GM23338 (cell line): ENCODE measurements around the gene OR12D3. TPM values are rescaled to one million over a fixed set of nuclear protein-coding genes. Genes with fewer than 3 reads are reported as not detected.

ENCODE experiments used
- ATAC-seq: fragments of 200-7000 bp; cut with Tn5 transposase; 3 replicates; pipeline ENCODE4 v1.9.1; 2020
- DNase-seq: peaks from one replicate; pipeline ENCODE4 v3.0.0-alpha.2; 2015; ENCODE audit warnings: low spot score
- H2AFZ ChIP-seq: fragments of 200-600 bp; sonication (generic); 2 replicates; pipeline ENCODE4 v1.8.0; 2016; ENCODE audit warnings: antibody characterized with exemption, mild to moderate bottlenecking, moderate library complexity
- H3F3A ChIP-seq: fragments of 200-600 bp; sonication (generic); replicated peaks from 2 replicates; pipeline ENCODE4 v1.8.0; 2017; ENCODE audit warnings: antibody characterized with exemption, mixed run types, low read depth
- H3K27ac ChIP-seq: fragments of 200-600 bp; sonication (generic); 2 replicates; pipeline ENCODE4 v1.6.1; 2016; ENCODE audit warnings: low read depth
- H3K27me3 ChIP-seq: fragments of 200-600 bp; sonication (generic); 2 replicates; pipeline ENCODE4 v1.8.0; 2016; ENCODE audit warnings: mild to moderate bottlenecking, mixed run types, moderate library complexity; ENCODE audit not compliant: insufficient read depth
- H3K36me3 ChIP-seq: fragments of 200-600 bp; sonication (generic); 2 replicates; pipeline ENCODE4 v1.8.0; 2016; ENCODE audit warnings: mild to moderate bottlenecking; ENCODE audit not compliant: insufficient read depth
- H3K4me1 ChIP-seq: fragments of 200-600 bp; sonication (generic); 2 replicates; pipeline ENCODE4 v1.8.0; 2016; ENCODE audit warnings: mild to moderate bottlenecking, moderate library complexity; ENCODE audit not compliant: insufficient read depth
- H3K4me2 ChIP-seq: fragments of 200-600 bp; sonication (generic); 2 replicates; pipeline ENCODE4 v1.7.1; 2017; ENCODE audit warnings: mixed run types
- H3K4me3 ChIP-seq: fragments of 200-600 bp; sonication (generic); 2 replicates; pipeline ENCODE4 v1.6.1; 2016; ENCODE audit warnings: mixed run types
- H3K79me2 ChIP-seq: fragments of 200-600 bp; sonication (generic); replicated peaks from 2 replicates; pipeline ENCODE4 v1.8.0; 2017; ENCODE audit warnings: mild to moderate bottlenecking; ENCODE audit not compliant: insufficient read depth
- H3K9me2 ChIP-seq: fragments of 200-600 bp; sonication (generic); 2 replicates; pipeline ENCODE4 v1.8.0; 2017; ENCODE audit not compliant: insufficient read depth
- H4K20me1 ChIP-seq: fragments of 200-600 bp; sonication (generic); replicated peaks from 2 replicates; pipeline ENCODE4 v1.8.0; 2017; ENCODE audit warnings: mild to moderate bottlenecking; ENCODE audit not compliant: insufficient read depth
- H3K27ac Mint-ChIP-seq: 2 replicates; pipeline ENCODE4 v1.8.0; 2020; ENCODE audit warnings: inconsistent platforms, mild to moderate bottlenecking, moderate library complexity, mixed read lengths
- H3K27me3 Mint-ChIP-seq: 3 replicates; pipeline ENCODE4 v1.8.0; 2022; ENCODE audit warnings: low read depth, mild to moderate bottlenecking, moderate library complexity, mixed read lengths, inconsistent platforms; ENCODE audit not compliant: insufficient read depth, poor library complexity
- H3K36me3 Mint-ChIP-seq: 3 replicates; pipeline ENCODE4 v1.8.0; 2021; ENCODE audit warnings: low read depth, mild to moderate bottlenecking, inconsistent platforms, moderate library complexity, mixed read lengths
- H3K4me1 Mint-ChIP-seq: 3 replicates; pipeline ENCODE4 v1.8.0; 2020; ENCODE audit warnings: mild to moderate bottlenecking, inconsistent platforms, mixed read lengths
- H3K4me3 Mint-ChIP-seq: 3 replicates; pipeline ENCODE4 v1.8.0; 2021; ENCODE audit warnings: moderate library complexity, mild to moderate bottlenecking, inconsistent platforms, mixed read lengths
- H3K9me3 Mint-ChIP-seq: 3 replicates; pipeline ENCODE4 v1.8.0; 2020; ENCODE audit warnings: moderate library complexity, mild to moderate bottlenecking, inconsistent platforms, mixed read lengths
- CREB1 ChIP-seq: fragments of 250-450 bp; sonication (Bioruptor Pico); IDR thresholded peaks from 2 replicates; pipeline ENCODE4 v1.5.0; 2020; ENCODE audit warnings: low read depth, mild to moderate bottlenecking, moderate library complexity
- CTCF ChIP-seq, 2 experiments: fragments of 200-600 bp in 1 of 2; sonication (generic) in 1 of 2; conservative IDR thresholded peaks; 2 replicates each; pipeline versions ENCODE4 v1.5.1 to v1.6.1; 2016 to 2017; ENCODE audit warnings: antibody characterized with exemption in 2 of 2, low read depth in 2 of 2, mild to moderate bottlenecking in 2 of 2, moderate library complexity in 1 of 2
- ETS1 ChIP-seq: IDR thresholded peaks from 2 replicates; pipeline ENCODE4 v1.6.1; 2016; ENCODE audit warnings: antibody characterized with exemption
- EZH2 ChIP-seq: fragments of 200-600 bp; sonication (generic); IDR thresholded peaks from one replicate; pipeline ENCODE4 v1.8.0; 2017; ENCODE audit warnings: antibody characterized with exemption, mild to moderate bottlenecking, low read depth; ENCODE audit not compliant: unreplicated experiment
- EZH2phosphoT487 ChIP-seq: fragments of 200-600 bp; sonication (generic); IDR thresholded peaks from one replicate; pipeline ENCODE4 v1.8.1; 2018; ENCODE audit warnings: antibody characterized with exemption; ENCODE audit not compliant: unreplicated experiment
- JUNB ChIP-seq: IDR thresholded peaks from one replicate; pipeline ENCODE4 v1.6.1; 2016; ENCODE audit warnings: antibody characterized with exemption; ENCODE audit not compliant: unreplicated experiment
- NANOG ChIP-seq: IDR thresholded peaks from 2 replicates; pipeline ENCODE4 v1.6.1; 2016; ENCODE audit warnings: antibody characterized with exemption, borderline replicate concordance
- POLR2AphosphoS5 ChIP-seq: IDR thresholded peaks from 2 replicates; pipeline ENCODE4 v1.6.1; 2016; ENCODE audit warnings: antibody characterized with exemption, low read depth
- REST ChIP-seq: IDR thresholded peaks from one replicate; pipeline ENCODE4 v1.6.1; 2018; ENCODE audit warnings: antibody characterized with exemption; ENCODE audit not compliant: unreplicated experiment
- STAT1 ChIP-seq: IDR thresholded peaks from one replicate; pipeline ENCODE4 v1.6.1; 2016; ENCODE audit warnings: antibody characterized with exemption; ENCODE audit not compliant: unreplicated experiment
- ZNF114 ChIP-seq: fragments of 250-450 bp; sonication (Bioruptor Pico); IDR thresholded peaks from 2 replicates; pipeline ENCODE4 v1.5.0; 2020; ENCODE audit warnings: mild to moderate bottlenecking, moderate library complexity
- ZNF331 ChIP-seq: fragments of 250-450 bp; sonication (Bioruptor Pico); IDR thresholded peaks from 2 replicates; pipeline ENCODE4 v1.5.0; 2020; ENCODE audit warnings: low read depth, mild to moderate bottlenecking, moderate library complexity
- ZNF462 ChIP-seq: fragments of 250-450 bp; sonication (Bioruptor Pico); IDR thresholded peaks from 2 replicates; pipeline ENCODE4 v1.5.0; 2020; ENCODE audit warnings: mild to moderate bottlenecking, moderate library complexity
- polyA plus RNA-seq: library from polyadenylated mRNA; unstranded; fragments of >200 nt; fragmentation: Nextera tagmentation; extraction: Ambion mirVana; gene quantifications from 2 replicates; pipeline ENCODE4 v1.2.1, GENCODE V29; 2016
- total RNA-seq: library from RNA; depleted of rRNA; stranded (reverse); fragments of >200 nt; shearing (Covaris generic); gene quantifications from 2 replicates; pipeline ENCODE4 v1.2.3, GENCODE V29; 2014

The OR12D3 gene
- total and polyA plus RNA-seq, 2 experiments from 2014 or later, result not detected

GRCh38 chr6:29419516-29419915 is 44.4 kb upstream of the OR12D3 start:
- Histone ChIP-seq H2AFZ (no peak overlapping the region), H3K4me3 (no peak overlapping the region), H3F3A (no peaks in the 10 kb centered on the region), H3K27ac (no peak overlapping the region), H3K79me2 (no peaks in the 10 kb centered on the region), H3K36me3 (no peaks in the 10 kb centered on the region), H3K4me2 (no peak overlapping the region), H3K4me1 (peaks cover 3% of the 10 kb centered on the region; the same call in 1 of the 2 replicates), H3K27me3 (no peaks in the 10 kb centered on the region), H3K9me2 (no peaks in the 10 kb centered on the region), H4K20me1 (no peaks in the 10 kb centered on the region)
- DNase-seq (no peak), ATAC-seq (no peak)
- Mint-ChIP-seq H3K4me1 (peaks cover 10% of the 10 kb centered on the region; the same call in 2 of the 3 replicates), H3K4me3 (no peak overlapping the region), H3K27ac (no peak overlapping the region), H3K27me3 (peaks cover 2% of the 10 kb centered on the region), H3K36me3 (no peaks in the 10 kb centered on the region), H3K9me3 (no peaks in the 10 kb centered on the region)
- TF ChIP-seq CTCF (conservative IDR thresholded peaks at IDR 0.05; ENCODE audit: low read depth in 2 of 2) (no peak), ZNF331 (CRISPR knock-in tag) (no peak), ZNF462 (CRISPR knock-in tag) (no peak), JUNB (no peak), ETS1 (no peak), CREB1 (CRISPR knock-in tag) (no peak), REST (no peak), EZH2phosphoT487 (no peak), STAT1 (no peak), ZNF114 (no peak), NANOG (no peak), EZH2 (no peak), POLR2AphosphoS5 (no peak)
